PC-9 (cell line): Measurements from ENCODE around the gene PER2. TPM values are rescaled to one million over a fixed set of nuclear protein-coding genes. Genes with fewer than 3 reads are reported as not detected.
"Not testable (repeated sequence)": the region's sequence is repeated elsewhere in the genome, so short reads cannot be mapped to it uniquely, and the experiment has no call there.

Experiments
- BruUV-seq: library from RNA; stranded (reverse); fragments of 400-500 nt; replicated peaks from 2 replicates; lab custom pipeline; 2021; lab: Mats Ljungman, UMichigan
- CTCF ChIA-PET: fragments of 300-600 bp; sonication (Branson Sonifier 250); formaldehyde crosslinking; loops from one replicate; lab custom pipeline; 2022; ENCODE audit warnings: antibody characterized with exemption; lab: Charles Lee
- POLR2A ChIA-PET: fragments of 300-600 bp; sonication (Branson Sonifier 250); formaldehyde crosslinking; loops from one replicate; lab custom pipeline; 2022; ENCODE audit warnings: antibody characterized with exemption; ENCODE audit not compliant: unreplicated experiment; lab: Charles Lee
- DNase-seq, 2 experiments: peaks; one replicate each; pipeline versions ENCODE4 v3.0.0 to v3.0.0-alpha.2; 2015 to 2022; ENCODE audit warnings: mixed read lengths in 1 of 2
- H2AFZ ChIP-seq: fragments of 200-600 bp; sonication (generic); 2 replicates; pipeline ENCODE4 v1.8.1; 2017; ENCODE audit warnings: antibody characterized with exemption
- H3F3A ChIP-seq: fragments of 200-600 bp; sonication (generic); 2 replicates; pipeline ENCODE4 v1.8.1; 2017; ENCODE audit warnings: antibody characterized with exemption, mild to moderate bottlenecking, low read depth; ENCODE audit not compliant: insufficient read depth
- H3K27ac ChIP-seq: fragments of 200-600 bp; sonication (generic); 2 replicates; pipeline ENCODE4 v1.6.1; 2016; ENCODE audit warnings: mixed run types
- H3K27me3 ChIP-seq: fragments of 200-600 bp; sonication (generic); 2 replicates; pipeline ENCODE4 v1.6.1; 2016; ENCODE audit warnings: low read depth, mixed run types; ENCODE audit not compliant: insufficient read depth
- H3K36me3 ChIP-seq: fragments of 200-600 bp; sonication (generic); 2 replicates; pipeline ENCODE4 v1.6.1; 2016; ENCODE audit warnings: low read depth, mixed run types
- H3K4me1 ChIP-seq: fragments of 200-600 bp; sonication (generic); replicated peaks from 2 replicates; pipeline ENCODE4 v1.6.1; 2016; ENCODE audit warnings: mixed run types; ENCODE audit not compliant: insufficient read depth
- H3K4me2 ChIP-seq: fragments of 200-600 bp; sonication (generic); 2 replicates; pipeline ENCODE4 v1.6.1; 2017; ENCODE audit warnings: mixed run types
- H3K4me3 ChIP-seq: fragments of 200-600 bp; sonication (generic); 2 replicates; pipeline ENCODE4 v1.6.1; 2016; ENCODE audit warnings: mixed run types
- H3K79me2 ChIP-seq: fragments of 200-600 bp; sonication (generic); 2 replicates; pipeline ENCODE4 v1.6.1; 2017; ENCODE audit warnings: low read depth, mixed run types
- H3K9me2 ChIP-seq: fragments of 200-600 bp; sonication (generic); 2 replicates; pipeline ENCODE4 v1.8.1; 2017; ENCODE audit warnings: mild to moderate bottlenecking; ENCODE audit not compliant: insufficient read depth
- H3K9me3 ChIP-seq: fragments of 200-600 bp; sonication (generic); 2 replicates; pipeline ENCODE4 v1.8.1; 2016; ENCODE audit warnings: low read depth; ENCODE audit not compliant: insufficient read depth
- H4K20me1 ChIP-seq: fragments of 200-600 bp; sonication (generic); 2 replicates; pipeline ENCODE4 v1.8.1; 2017; ENCODE audit not compliant: insufficient read depth
- EZH2 ChIP-seq: fragments of 200-600 bp; sonication (generic); IDR thresholded peaks from 2 replicates; pipeline ENCODE4 v1.8.0; 2017; ENCODE audit warnings: antibody characterized with exemption, low read depth
- intact Hi-C: fragments of 100-400 bp; cut with micrococcal nuclease; formaldehyde crosslinking; loops from one replicate; pipeline ENCODE4 v1.10.0; 2022; ENCODE audit not compliant: unreplicated experiment
- total RNA-seq: library from RNA; stranded (reverse); gene quantifications from 2 replicates; pipeline ENCODE4 v1.2.3, GENCODE V29; 2021
- TF ChIP-seq, protein P1 (sequence below): fragments of 200-600 bp; sonication (generic); conservative IDR thresholded peaks from 2 replicates; pipeline ENCODE4 v1.6.1; 2017; ENCODE audit warnings: mixed run types, antibody characterized with exemption, mild to moderate bottlenecking, moderate library complexity

The PER2 gene
- total RNA-seq, 1 experiment from 2014 or later: 18.9 TPM

DNA sequence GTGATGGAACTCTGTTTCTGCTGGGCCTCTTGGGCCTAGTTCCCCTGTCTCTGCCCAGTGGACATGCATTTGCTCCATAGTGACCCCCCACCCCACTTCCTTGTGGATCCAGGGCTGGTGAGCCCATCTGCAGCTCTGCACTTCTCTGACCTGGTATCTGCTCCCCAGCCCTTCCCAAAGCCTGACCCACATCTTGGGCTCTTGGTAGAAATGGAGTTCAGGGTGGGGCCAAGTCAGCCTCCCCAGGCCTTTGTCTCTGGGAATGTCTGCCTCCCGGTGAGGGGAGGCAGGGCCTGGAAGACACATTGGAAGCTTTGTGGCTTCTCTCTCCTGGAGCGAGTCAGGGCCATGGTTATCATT lies 25.6 kb upstream of the PER2 start:
- no peak for DNase-seq
- intact Hi-C loops: no loop called here
- Histone ChIP-seq H3K27ac (no peak overlapping the region), H3K9me3 (no peaks in the 10 kb centered on the region), H3K9me2 (no peaks in the 10 kb centered on the region), H3K79me2 (no peaks in the 10 kb centered on the region), H3K4me2 (no peak overlapping the region), H4K20me1 (no peaks in the 10 kb centered on the region), H3K4me3 (no peak overlapping the region), H3F3A (no peaks in the 10 kb centered on the region), H3K27me3 (no peaks in the 10 kb centered on the region; the same call in 1 of the 2 replicates), H2AFZ (no peak overlapping the region), H3K36me3 (no peaks in the 10 kb centered on the region), H3K4me1 (peaks cover under 1% of the 10 kb centered on the region; the same call in 1 of the 2 replicates)
- ChIA-PET POLR2A (no interaction called here), CTCF (no interaction called here)
- no TSS peak for BruUV-seq
- TF ChIP-seq, protein P1, sequence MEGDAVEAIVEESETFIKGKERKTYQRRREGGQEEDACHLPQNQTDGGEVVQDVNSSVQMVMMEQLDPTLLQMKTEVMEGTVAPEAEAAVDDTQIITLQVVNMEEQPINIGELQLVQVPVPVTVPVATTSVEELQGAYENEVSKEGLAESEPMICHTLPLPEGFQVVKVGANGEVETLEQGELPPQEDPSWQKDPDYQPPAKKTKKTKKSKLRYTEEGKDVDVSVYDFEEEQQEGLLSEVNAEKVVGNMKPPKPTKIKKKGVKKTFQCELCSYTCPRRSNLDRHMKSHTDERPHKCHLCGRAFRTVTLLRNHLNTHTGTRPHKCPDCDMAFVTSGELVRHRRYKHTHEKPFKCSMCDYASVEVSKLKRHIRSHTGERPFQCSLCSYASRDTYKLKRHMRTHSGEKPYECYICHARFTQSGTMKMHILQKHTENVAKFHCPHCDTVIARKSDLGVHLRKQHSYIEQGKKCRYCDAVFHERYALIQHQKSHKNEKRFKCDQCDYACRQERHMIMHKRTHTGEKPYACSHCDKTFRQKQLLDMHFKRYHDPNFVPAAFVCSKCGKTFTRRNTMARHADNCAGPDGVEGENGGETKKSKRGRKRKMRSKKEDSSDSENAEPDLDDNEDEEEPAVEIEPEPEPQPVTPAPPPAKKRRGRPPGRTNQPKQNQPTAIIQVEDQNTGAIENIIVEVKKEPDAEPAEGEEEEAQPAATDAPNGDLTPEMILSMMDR: no peak
- TF ChIP-seq EZH2: no peak

DNA sequence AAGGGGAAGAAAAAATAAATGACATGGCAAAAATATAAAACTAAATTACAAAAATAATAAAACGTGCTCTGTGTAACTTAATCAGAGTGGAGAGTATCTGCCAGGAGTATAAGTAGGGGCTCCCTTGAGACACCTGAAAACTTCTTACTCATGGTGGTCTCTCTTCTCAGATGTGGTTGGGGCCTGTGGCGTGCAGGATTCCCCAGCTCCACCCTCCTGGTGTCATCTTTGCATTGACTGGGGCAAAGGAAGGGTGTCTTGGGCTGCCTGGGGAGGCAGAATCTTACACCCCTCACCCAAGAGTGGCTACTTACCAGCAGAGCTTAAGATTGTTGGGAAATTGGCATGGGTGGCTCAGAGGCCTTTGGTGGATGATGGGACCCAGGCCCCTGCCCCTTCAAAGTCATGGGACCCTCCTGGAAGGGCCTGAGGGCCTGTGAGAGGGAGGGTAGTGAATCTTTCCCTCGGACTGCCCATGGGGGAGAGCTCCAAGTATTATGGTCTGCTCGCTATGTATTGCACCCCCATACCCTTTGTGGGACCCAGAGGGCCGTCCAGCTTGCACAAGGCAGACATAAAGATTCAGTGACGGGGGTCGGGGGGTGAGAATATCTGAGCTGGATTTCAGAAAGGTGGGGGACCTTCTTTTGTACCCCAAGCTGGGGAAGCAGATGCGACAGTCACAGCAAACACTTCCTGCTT lies 25.0 kb upstream of the PER2 start:
- Histone ChIP-seq H3K4me2 (no peak overlapping the region), H3K79me2 (no peaks in the 10 kb centered on the region), H2AFZ (no peak overlapping the region), H3K36me3 (no peaks in the 10 kb centered on the region), H3K9me2 (no peaks in the 10 kb centered on the region), H3K27me3 (no peaks in the 10 kb centered on the region; the same call in 1 of the 2 replicates), H3K4me1 (no peaks in the 10 kb centered on the region), H3K9me3 (no peaks in the 10 kb centered on the region), H3K4me3 (no peak overlapping the region), H4K20me1 (no peaks in the 10 kb centered on the region), H3F3A (no peaks in the 10 kb centered on the region), H3K27ac (no peak overlapping the region)
- intact Hi-C loops: no loop called here
- BruUV-seq: no TSS peak
- CTCF ChIA-PET: no interaction called here
- DNase-seq: no peak
- POLR2A ChIA-PET: no interaction called here
- TF ChIP-seq, protein P1: no peak
- TF ChIP-seq EZH2: no peak

DNA sequence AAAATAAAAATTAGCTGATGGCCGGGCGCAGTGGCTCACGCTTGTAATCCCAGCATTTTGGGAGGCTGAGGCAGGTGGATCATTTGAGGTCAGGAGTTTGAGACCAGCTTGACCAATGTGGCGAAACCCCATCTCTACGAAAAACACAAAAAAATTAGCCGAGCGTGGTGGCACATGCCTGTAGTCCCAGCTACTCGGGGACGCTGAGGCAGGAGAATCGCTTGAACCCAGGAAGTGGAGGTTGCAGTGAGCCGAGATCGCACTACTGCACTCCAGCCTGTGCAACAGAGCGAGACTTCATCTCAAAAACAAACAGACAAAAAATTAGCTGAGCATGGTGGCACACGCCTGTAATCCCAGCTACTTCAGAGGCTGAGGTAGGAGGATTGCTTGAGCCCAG lies 22.3 kb upstream of the PER2 start:
- H3K79me2 ChIP-seq, H3F3A ChIP-seq, H3K9me2 ChIP-seq, H3K9me3 ChIP-seq, H3K27me3 ChIP-seq, intact Hi-C loops, H3K27ac ChIP-seq, H3K36me3 ChIP-seq, DNase-seq, H3K4me1 ChIP-seq, H3K4me3 ChIP-seq, CTCF ChIA-PET, H3K4me2 ChIP-seq, BruUV-seq, H4K20me1 ChIP-seq, H2AFZ ChIP-seq: not testable (repeated sequence)
- POLR2A ChIA-PET: interaction anchor here (0.8 kb wide), 2 partner anchors 55 to 76 kb away, joined by 4 to 7 read pairs; no protein-coding TSS in a partner anchor

DNA sequence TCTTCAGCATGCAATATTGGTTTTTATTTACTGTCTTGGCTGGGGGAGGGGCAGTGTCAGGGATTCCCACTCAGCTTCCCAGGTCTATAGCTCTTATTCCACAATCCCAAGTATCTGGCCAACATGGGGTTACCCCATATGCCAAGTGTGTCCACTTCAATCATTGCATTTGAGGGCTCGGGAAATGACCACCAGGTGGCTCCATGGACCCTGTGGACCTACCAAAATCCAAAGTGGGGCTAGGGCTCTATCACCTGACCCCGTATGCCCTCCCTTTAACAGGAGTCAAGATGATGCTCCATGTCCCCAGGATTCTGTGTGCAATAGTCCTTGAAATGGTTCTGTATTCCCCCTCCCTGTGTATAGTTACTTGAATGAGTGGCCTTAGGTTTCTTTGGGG lies 19.8 kb upstream of the PER2 start:
- intact Hi-C loops: no loop called here
- Histone ChIP-seq H3K9me3 (no peaks in the 10 kb centered on the region), H3K27ac (no peak overlapping the region), H3K9me2 (no peaks in the 10 kb centered on the region), H3K79me2 (no peaks in the 10 kb centered on the region), H4K20me1 (no peaks in the 10 kb centered on the region), H3K4me1 (no peaks in the 10 kb centered on the region), H2AFZ (no peak overlapping the region), H3K4me3 (no peak overlapping the region), H3K36me3 (no peaks in the 10 kb centered on the region), H3K27me3 (no peaks in the 10 kb centered on the region; the same call in 1 of the 2 replicates), H3F3A (no peaks in the 10 kb centered on the region), H3K4me2 (no peak overlapping the region)
- BruUV-seq: no TSS peak
- ChIA-PET CTCF (no interaction called here), POLR2A (no interaction called here)
- TF ChIP-seq EZH2: no peak
- TF ChIP-seq, protein P1: peak; percentile 62
- DNase-seq: no peak
